Right lobe of liver (tissue), 6 donors: ENCODE measurements around the gene PLCB2. TPM values are rescaled to one million over a fixed set of nuclear protein-coding genes. Genes with fewer than 3 reads are reported as not detected.

Experiments
- ATAC-seq, 4 donors: fragments of 200-7000 bp; cut with Tn5 transposase; one replicate each; pipeline ENCODE4 v1.9.1; 2020; ENCODE audit warnings: mild to moderate bottlenecking in 4 of 4, moderate library complexity in 4 of 4
- DNase-seq, 3 donors: peaks; one replicate each; pipeline ENCODE4 v3.0.0-alpha.2; 2020
- H3K27ac ChIP-seq, 3 donors: fragments of 200-600 bp; one replicate each; pipeline ENCODE4 v1.8.0; 2022
- H3K27me3 ChIP-seq, 2 donors: fragments of 200-600 bp; one replicate each; pipeline ENCODE4 v1.8.0; 2022
- H3K36me3 ChIP-seq, 4 donors: fragments of 200-600 bp; sonication (generic) in 1 of 4; one replicate each; pipeline versions ENCODE4 v1.5.1 to v1.8.0; 2017 to 2022; ENCODE audit warnings: control low read depth in 1 of 4
- H3K4me1 ChIP-seq, 4 donors: fragments of 200-600 bp; sonication (generic) in 1 of 4; one replicate each; pipeline versions ENCODE4 v1.5.1 to v1.8.0; 2017 to 2022; ENCODE audit warnings: control low read depth in 1 of 4
- H3K4me3 ChIP-seq, 3 donors: fragments of 200-600 bp; one replicate each; pipeline ENCODE4 v1.8.0; 2022
- H3K9me3 ChIP-seq, 4 donors: fragments of 200-600 bp; sonication (generic) in 1 of 4; one replicate each; pipeline versions ENCODE4 v1.5.1 to v1.8.0; 2017 to 2022; ENCODE audit warnings: control low read depth in 1 of 4
- CTCF ChIP-seq, 4 donors: fragments of 200-600 bp in 3 of 4; fragments of 450-650 bp in 1 of 4; IDR thresholded peaks; one replicate each; pipeline versions ENCODE4 v1.5.1 to v1.8.0; 2016 to 2022; ENCODE audit warnings: antibody characterized with exemption in 4 of 4, mild to moderate bottlenecking in 2 of 4
- POLR2A ChIP-seq: fragments of 450-650 bp; IDR thresholded peaks from one replicate; pipeline ENCODE4 v1.6.1; 2017; ENCODE audit warnings: antibody characterized with exemption, mild to moderate bottlenecking
- WGBS: methylation state at CpG from one replicate; pipeline ENCODE4 v1.1.6; 2018; ENCODE audit warnings: low coverage, low lambda C conversion rate; ENCODE audit not compliant: insufficient coverage; ENCODE audit errors: missing lambda C conversion rate; 5-methylcytosine and 5-hydroxymethylcytosine counted together
- intact Hi-C, 2 donors: fragments of 100-400 bp; cut with DNase I; formaldehyde crosslinking; loops; one replicate each; pipeline versions ENCODE4 v1.11.2 to v1.14.1; 2022
- total RNA-seq, 6 experiments: library from RNA; depleted of rRNA in 2 of 6; stranded (reverse); fragments of >200 nt in 2 of 6; fragmentation: NEBNext Ultra II Directional in 3 of 6; extraction: Animal tissue kit (Norgen Biotek cat#: 25700) in 3 of 6; gene quantifications; one replicate each; pipeline versions ENCODE4 v1.1.0 to v1.2.4, GENCODE V29; 2016 to 2023
- donor health status: DM: no; HTN: yes; CAD: no.
- donor health status: DM: no; HTN: no; CAD: no.
- donor health status: DM: no; HTN: no; CAD: no.
- donor health status: DM: no; HTN: yes; CAD: no.
- donor health status: DM: no; HTN: yes; CAD: no.

PLCB2 gene
- total RNA-seq, 6 experiments from 2014 or later = 5.0 to 18.0 (median 7.2) TPM

- no peak overlapping the region for H3K27ac ChIP-seq
- intact Hi-C loops = no loop called here
- no peaks in the 10 kb centered on the region for H3K27me3 ChIP-seq
- TF ChIP-seq CTCF (IDR thresholded peaks at IDR 0.05) (no peak), POLR2A (no peak)
- WGBS = 40% methylated on average over 3 of the region's 8 CpGs
- H3K4me1 ChIP-seq = peaks cover 0 to 5% (median 0%) of the 10 kb centered on the region in 4 donors
- H3K4me3 ChIP-seq = no peak overlapping the region
- H3K36me3 ChIP-seq = no peaks in the 10 kb centered on the region
- no peaks in the 10 kb centered on the region for H3K9me3 ChIP-seq
- DNase-seq = no peak
- no peak for ATAC-seq
Observed at GRCh38 chr15:40332113-40332781, 24.5 kb upstream of the PLCB2 start.

GRCh38 chr15:40331637-40332036 lies 23.9 kb upstream of the PLCB2 start:
- intact Hi-C loops = no loop called here
- WGBS = 86% methylated on average over 5 of the region's 7 CpGs

GRCh38 chr15:40331026-40331425 lies 23.3 kb upstream of the PLCB2 start:
- Histone ChIP-seq H3K27ac (no peak overlapping the region), H3K27me3 (no peaks in the 10 kb centered on the region), H3K36me3 (no peaks in the 10 kb centered on the region), H3K4me1 (peaks cover 0 to 5% (median 0%) of the 10 kb centered on the region in 4 donors), H3K4me3 (no peak overlapping the region), H3K9me3 (no peaks in the 10 kb centered on the region)
- TF ChIP-seq POLR2A (no peak), CTCF (IDR thresholded peaks at IDR 0.05) (no peak)
- intact Hi-C loops = no loop called here
- DNase-seq (no peak), ATAC-seq (no peak)
- 82% methylated on average over 7 of the region's 7 CpGs for WGBS

More at GRCh38 chr15:40331637-40332036, 23.9 kb upstream of the PLCB2 start:
- Histone ChIP-seq H3K9me3 (no peaks in the 10 kb centered on the region), H3K27ac (no peak overlapping the region), H3K4me1 (peaks cover 0 to 5% (median 0%) of the 10 kb centered on the region in 4 donors), H3K27me3 (no peaks in the 10 kb centered on the region), H3K4me3 (no peak overlapping the region), H3K36me3 (no peaks in the 10 kb centered on the region)
- ATAC-seq = no peak
- no peak for DNase-seq
- TF ChIP-seq POLR2A (no peak), CTCF (IDR thresholded peaks at IDR 0.05) (no peak)

- H3K4me3 ChIP-seq = no peak overlapping the region
- intact Hi-C loops = no loop called here
- TF ChIP-seq CTCF (IDR thresholded peaks at IDR 0.05) (no peak), POLR2A (peak; percentile 23)
- H3K27ac ChIP-seq = no peak overlapping the region
- peaks cover 0 to 5% (median 1%) of the 10 kb centered on the region in 4 donors for H3K4me1 ChIP-seq
- H3K9me3 ChIP-seq = no peaks in the 10 kb centered on the region
- H3K27me3 ChIP-seq = no peaks in the 10 kb centered on the region
- WGBS = no CpG with 5 or more reads among the region's 5 CpGs
- H3K36me3 ChIP-seq = no peaks in the 10 kb centered on the region
- peak in 1 of 4 donors; percentile 4 for ATAC-seq
- no peak for DNase-seq
Observed at GRCh38 chr15:40330368-40330836, 22.7 kb upstream of the PLCB2 start.
